Measurements from ENCODE around the gene LIPC. TPM values are rescaled to one million over a fixed set of nuclear protein-coding genes. Genes with fewer than 3 reads are reported as not detected.
A peak's percentile ranks its signal among the peaks of the same experiment; 100 is the strongest.

The LIPC gene
- total and polyA plus RNA-seq, 2 experiments from 2014 or later: not detected

GRCh38 chr15:58448906-58449305 lies 17.1 kb downstream of the LIPC start:
- Histone ChIP-seq H2AFZ (peak overlapping the region; percentile 18; the same call in 1 of the 2 replicates), H3K4me3 (no peak overlapping the region), H3K27ac (ENCODE audit: low read depth) (no peak overlapping the region), H3F3A (replicated peaks; ENCODE audit: low read depth) (no peaks in the 10 kb centered on the region), H3K27me3 (ENCODE audit: insufficient read depth) (no peaks in the 10 kb centered on the region), H3K9me2 (ENCODE audit: insufficient read depth) (0 out of 2 replicates have a peak, but pooled peaks cover 6% of the 10 kb centered on the region), H3K4me2 (no peak overlapping the region), H3K4me1 (ENCODE audit: insufficient read depth) (peaks cover 9% of the 10 kb centered on the region), H4K20me1 (replicated peaks; ENCODE audit: insufficient read depth) (no peaks in the 10 kb centered on the region), H3K79me2 (replicated peaks; ENCODE audit: insufficient read depth) (no peaks in the 10 kb centered on the region), H3K36me3 (ENCODE audit: insufficient read depth) (no peaks in the 10 kb centered on the region)
- DNase-seq (ENCODE audit: low spot score): no peak
- Mint-ChIP-seq H3K27me3 (ENCODE audit: insufficient read depth, low read depth, poor library complexity) (peaks cover 8% of the 10 kb centered on the region), H3K36me3 (ENCODE audit: low read depth) (no peaks in the 10 kb centered on the region), H3K27ac (no peak overlapping the region), H3K4me3 (no peak overlapping the region), H3K4me1 (peaks cover 10% of the 10 kb centered on the region), H3K9me3 (no peaks in the 10 kb centered on the region)
- no peak for ATAC-seq
- TF ChIP-seq ZNF462 (CRISPR knock-in tag; IDR thresholded peaks at IDR 0.05) (no peak), CTCF (conservative IDR thresholded peaks at IDR 0.05; ENCODE audit: low read depth in 2 of 2) (no peak), NANOG (IDR thresholded peaks at IDR 0.05; ENCODE audit: borderline replicate concordance) (no peak), STAT1 (IDR thresholded peaks at IDR 0.05; ENCODE audit: unreplicated experiment) (no peak), EZH2phosphoT487 (IDR thresholded peaks at IDR 0.05; ENCODE audit: unreplicated experiment) (no peak), ETS1 (IDR thresholded peaks at IDR 0.05) (no peak), CREB1 (CRISPR knock-in tag; IDR thresholded peaks at IDR 0.05; ENCODE audit: low read depth) (no peak)
